ENCODE measurements around the gene SLC36A3.

DNA sequence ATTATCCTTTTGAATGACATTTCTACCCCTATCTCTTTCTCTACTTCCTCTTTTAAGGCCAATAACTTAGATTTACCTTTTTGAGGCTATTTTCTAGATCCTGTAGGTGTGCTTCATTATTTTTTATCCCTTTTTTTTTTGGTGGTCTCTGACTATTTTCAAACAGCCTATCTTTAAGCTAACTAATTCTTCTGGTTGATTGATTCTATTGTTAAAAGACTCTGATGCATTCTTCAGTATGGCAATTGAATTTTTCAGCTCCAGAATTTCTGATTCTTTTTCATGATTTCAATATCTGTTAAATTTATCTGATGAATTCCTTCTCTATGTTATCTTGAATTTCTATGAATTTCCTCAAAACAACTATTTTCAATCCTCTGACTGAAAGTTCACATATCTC is 7.4 kb upstream of the SLC36A3 start:
- TF ChIP-seq, protein P1, sequence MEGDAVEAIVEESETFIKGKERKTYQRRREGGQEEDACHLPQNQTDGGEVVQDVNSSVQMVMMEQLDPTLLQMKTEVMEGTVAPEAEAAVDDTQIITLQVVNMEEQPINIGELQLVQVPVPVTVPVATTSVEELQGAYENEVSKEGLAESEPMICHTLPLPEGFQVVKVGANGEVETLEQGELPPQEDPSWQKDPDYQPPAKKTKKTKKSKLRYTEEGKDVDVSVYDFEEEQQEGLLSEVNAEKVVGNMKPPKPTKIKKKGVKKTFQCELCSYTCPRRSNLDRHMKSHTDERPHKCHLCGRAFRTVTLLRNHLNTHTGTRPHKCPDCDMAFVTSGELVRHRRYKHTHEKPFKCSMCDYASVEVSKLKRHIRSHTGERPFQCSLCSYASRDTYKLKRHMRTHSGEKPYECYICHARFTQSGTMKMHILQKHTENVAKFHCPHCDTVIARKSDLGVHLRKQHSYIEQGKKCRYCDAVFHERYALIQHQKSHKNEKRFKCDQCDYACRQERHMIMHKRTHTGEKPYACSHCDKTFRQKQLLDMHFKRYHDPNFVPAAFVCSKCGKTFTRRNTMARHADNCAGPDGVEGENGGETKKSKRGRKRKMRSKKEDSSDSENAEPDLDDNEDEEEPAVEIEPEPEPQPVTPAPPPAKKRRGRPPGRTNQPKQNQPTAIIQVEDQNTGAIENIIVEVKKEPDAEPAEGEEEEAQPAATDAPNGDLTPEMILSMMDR (IDR thresholded peaks at IDR 0.05) = no peak
- TF ChIP-seq EZH2 (IDR thresholded peaks at IDR 0.05; ENCODE audit: borderline replicate concordance, insufficient read depth, low read depth, low read length, poor library complexity, severe bottlenecking) = no peak
